Osteoblast (primary cell): Measurements from ENCODE around the gene GNAT3. TPM values are rescaled to one million over a fixed set of nuclear protein-coding genes. Genes with fewer than 3 reads are reported as not detected.
A peak's percentile ranks its signal among the peaks of the same experiment; 100 is the strongest.

Source experiments
- DNase-seq: peaks from one replicate; pipeline ENCODE4 v3.0.0; 2011; ENCODE audit warnings: low spot score, mixed read lengths; ENCODE audit not compliant: insufficient read length; ENCODE audit errors: missing footprints
- H2AFZ ChIP-seq: 2 replicates; pipeline ENCODE4 v1.6.0; 2011; ENCODE audit warnings: mild to moderate bottlenecking, low read length
- H3K27ac ChIP-seq: 2 replicates; pipeline ENCODE4 v1.5.1; 2011; ENCODE audit warnings: mild to moderate bottlenecking, low read depth, low read length, moderate library complexity
- H3K27me3 ChIP-seq: 2 replicates; pipeline ENCODE4 v1.6.0; 2012; ENCODE audit warnings: mild to moderate bottlenecking, control low read depth, inconsistent platforms, low read length, moderate library complexity; ENCODE audit not compliant: insufficient read depth
- H3K36me3 ChIP-seq: 2 replicates; pipeline ENCODE4 v1.5.1; 2011; ENCODE audit warnings: mild to moderate bottlenecking, low read length, control low read depth, moderate library complexity; ENCODE audit not compliant: insufficient read depth
- H3K4me1 ChIP-seq: 2 replicates; pipeline ENCODE4 v1.5.1; 2011; ENCODE audit warnings: mild to moderate bottlenecking, low read length, control low read depth, moderate library complexity; ENCODE audit not compliant: insufficient read depth
- H3K4me2 ChIP-seq: 2 replicates; pipeline ENCODE4 v1.6.0; 2011; ENCODE audit warnings: mild to moderate bottlenecking, low read length; ENCODE audit not compliant: insufficient read depth
- H3K4me3 ChIP-seq: fragments of 200-600 bp; sonication (generic); 3 replicates; pipeline ENCODE4 v1.5.1; 2012; ENCODE audit warnings: mild to moderate bottlenecking, low read length, inconsistent platforms; ENCODE audit not compliant: insufficient read depth
- H3K79me2 ChIP-seq: 2 replicates; pipeline ENCODE4 v1.6.0; 2012; ENCODE audit warnings: mild to moderate bottlenecking, low read length, control low read depth, inconsistent platforms; ENCODE audit not compliant: insufficient read depth
- H3K9me3 ChIP-seq: 2 replicates; pipeline ENCODE4 v1.5.1; 2011; ENCODE audit warnings: low read depth, low read length, control low read depth
- H4K20me1 ChIP-seq: 2 replicates; pipeline ENCODE4 v1.6.0; 2012; ENCODE audit warnings: mild to moderate bottlenecking, low read length, control low read depth; ENCODE audit not compliant: insufficient read depth
- CTCF ChIP-seq: IDR thresholded peaks from 2 replicates; pipeline ENCODE4 v1.5.1; 2011; ENCODE audit warnings: mild to moderate bottlenecking, low read depth, low read length, moderate library complexity; ENCODE audit errors: extremely low read depth
- total RNA-seq: library from RNA; depleted of rRNA; stranded (reverse); fragments of >200 nt; gene quantifications from 2 replicates; pipeline ENCODE4 v1.2.3, GENCODE V29; 2012

GNAT3 gene
- total RNA-seq, 1 donor: not detected

DNA sequence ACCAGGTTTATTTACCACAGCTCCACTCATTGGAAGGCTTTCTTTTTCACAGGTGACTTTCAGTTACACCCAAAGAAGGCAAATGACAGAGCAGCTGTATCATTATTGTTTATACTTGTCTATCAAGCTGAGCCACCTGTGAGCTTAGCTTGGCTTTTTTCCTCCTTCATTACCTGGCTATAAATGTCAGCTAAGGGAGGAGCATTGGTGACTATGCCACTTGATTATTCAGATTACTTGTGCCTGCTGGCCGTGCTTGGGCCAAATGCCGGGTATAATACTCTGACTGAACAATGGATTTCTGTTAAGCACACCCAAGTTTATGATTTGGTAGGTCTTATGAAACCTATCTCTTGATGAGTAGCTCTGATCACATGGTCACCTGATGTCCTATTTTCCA is 9.9 kb upstream of the GNAT3 start:
- H3K9me3 ChIP-seq: no peaks in the 10 kb centered on the region
- no peaks in the 10 kb centered on the region for H3K27me3 ChIP-seq
- no peak for TF ChIP-seq CTCF
- H4K20me1 ChIP-seq: no peaks in the 10 kb centered on the region
- no peak overlapping the region for H3K4me2 ChIP-seq
- no peaks in the 10 kb centered on the region for H3K36me3 ChIP-seq
- no peak overlapping the region for H2AFZ ChIP-seq
- H3K27ac ChIP-seq: no peak overlapping the region
- no peak overlapping the region for H3K4me3 ChIP-seq
- H3K4me1 ChIP-seq: no peaks in the 10 kb centered on the region
- H3K79me2 ChIP-seq: no peaks in the 10 kb centered on the region
- no peak for DNase-seq

DNA sequence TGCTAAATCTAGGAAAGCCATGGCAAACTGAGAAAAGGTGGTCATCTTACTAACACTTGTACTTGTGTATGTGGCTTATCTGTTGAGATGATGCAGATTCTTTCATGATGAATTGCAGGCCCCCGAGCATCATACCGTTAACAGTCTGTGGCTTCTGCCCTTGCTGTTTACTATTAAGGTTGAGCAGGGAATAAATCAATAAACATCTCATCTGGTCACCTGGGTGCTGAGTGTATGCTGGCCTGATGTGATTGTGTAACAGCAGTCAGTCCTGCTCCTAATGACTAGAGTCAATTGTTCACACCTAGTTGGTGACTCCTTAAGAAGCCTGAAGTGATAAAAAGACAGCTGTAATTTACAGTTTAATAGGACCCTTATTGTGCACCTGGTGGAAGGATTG is 8.3 kb upstream of the GNAT3 start:
- Histone ChIP-seq H2AFZ (no peak overlapping the region), H3K27ac (no peak overlapping the region), H3K27me3 (no peaks in the 10 kb centered on the region), H4K20me1 (no peaks in the 10 kb centered on the region), H3K4me1 (no peaks in the 10 kb centered on the region), H3K79me2 (no peaks in the 10 kb centered on the region), H3K4me2 (no peak overlapping the region), H3K9me3 (no peaks in the 10 kb centered on the region), H3K4me3 (no peak overlapping the region), H3K36me3 (no peaks in the 10 kb centered on the region)
- no peak for TF ChIP-seq CTCF
- DNase-seq: no peak

DNA sequence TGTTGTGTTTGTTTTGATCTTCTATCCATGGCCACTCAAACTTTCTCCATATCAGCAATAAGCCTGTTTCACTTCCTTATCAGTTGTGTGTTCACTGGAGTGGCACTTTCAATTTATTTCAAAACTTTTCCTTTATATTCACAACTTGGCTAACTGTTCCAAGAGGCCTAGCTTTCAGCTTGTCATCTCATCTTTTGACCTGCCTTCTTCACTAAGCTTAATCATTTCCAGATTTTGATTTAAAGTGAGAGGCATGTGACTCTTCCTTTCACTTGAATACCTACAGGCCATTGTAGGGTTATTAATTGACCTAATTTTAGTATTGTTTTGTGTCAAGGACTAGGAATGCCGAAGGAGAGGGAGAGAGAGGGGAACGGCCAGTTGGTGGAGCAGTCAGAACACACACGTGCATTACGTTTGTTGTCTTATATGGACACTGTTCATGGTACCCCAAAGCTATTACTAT is 5.5 kb upstream of the GNAT3 start:
- Histone ChIP-seq H4K20me1 (no peaks in the 10 kb centered on the region), H3K27me3 (no peaks in the 10 kb centered on the region), H3K4me2 (no peak overlapping the region), H3K36me3 (no peaks in the 10 kb centered on the region), H3K9me3 (no peaks in the 10 kb centered on the region), H3K4me1 (no peaks in the 10 kb centered on the region), H3K79me2 (no peaks in the 10 kb centered on the region), H2AFZ (peak overlapping the region; percentile 69), H3K4me3 (no peak overlapping the region), H3K27ac (no peak overlapping the region)
- no peak for TF ChIP-seq CTCF
- DNase-seq: no peak

DNA sequence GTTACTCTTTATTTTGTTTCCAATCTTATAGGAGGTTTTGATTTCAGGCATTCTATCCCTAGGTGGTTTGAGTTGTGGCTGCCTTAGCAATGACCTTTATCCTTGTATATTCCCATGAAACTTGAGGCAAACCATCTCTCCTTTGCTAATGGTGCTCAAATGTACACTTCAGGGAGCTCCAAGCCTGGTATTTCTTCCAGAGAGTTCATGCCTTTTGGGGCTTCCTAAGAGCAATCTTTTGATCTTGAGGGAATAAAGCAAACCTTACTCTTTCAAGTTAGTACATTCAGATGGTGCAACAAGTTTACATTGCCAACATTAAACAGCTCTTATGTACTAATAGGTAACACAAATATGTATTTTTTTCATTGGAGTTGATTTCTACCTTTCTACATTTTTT is 3.4 kb upstream of the GNAT3 start:
- DNase-seq: no peak
- Histone ChIP-seq H2AFZ (no peak overlapping the region), H3K4me3 (no peak overlapping the region), H3K79me2 (no peaks in the 10 kb centered on the region), H3K4me1 (no peaks in the 10 kb centered on the region), H3K27me3 (no peaks in the 10 kb centered on the region), H3K4me2 (no peak overlapping the region), H3K36me3 (no peaks in the 10 kb centered on the region), H3K9me3 (no peaks in the 10 kb centered on the region), H3K27ac (no peak overlapping the region), H4K20me1 (no peaks in the 10 kb centered on the region)
- TF ChIP-seq CTCF: no peak
